Neural cell (in vitro differentiated cells): Measurements from ENCODE around the gene RIBC1. TPM values are rescaled to one million over a fixed set of nuclear protein-coding genes. Genes with fewer than 3 reads are reported as not detected.
"Not testable (repeated sequence)": the region's sequence is repeated elsewhere in the genome, so short reads cannot be mapped to it uniquely, and the experiment has no call there.

Experiments
- H2AFZ ChIP-seq: fragments of 200-600, 300-800 bp; sonication (generic), shearing (Covaris generic); 2 replicates; pipeline ENCODE4 v1.6.0; 2014; ENCODE audit warnings: low read depth, mild to moderate bottlenecking, antibody characterized with exemption, low read length, moderate library complexity
- H3F3A ChIP-seq: fragments of 200-600 bp; shearing (Covaris generic); 2 replicates; pipeline ENCODE4 v1.6.1; 2016; ENCODE audit warnings: mild to moderate bottlenecking, moderate library complexity, mixed read lengths, antibody characterized with exemption, low read length; ENCODE audit not compliant: insufficient read depth, poor library complexity, severe bottlenecking
- H3K27ac ChIP-seq: fragments of 200-600, 300-800 bp; sonication (generic), shearing (Covaris generic); 2 replicates; pipeline ENCODE4 v1.5.1; 2014; ENCODE audit warnings: mild to moderate bottlenecking, low read length, moderate library complexity
- H3K27me3 ChIP-seq: fragments of 300-800, 200-600 bp; sonication (generic), shearing (Covaris generic); 2 replicates; pipeline ENCODE4 v1.6.0; 2014; ENCODE audit warnings: mild to moderate bottlenecking, low read depth, low read length, moderate library complexity; ENCODE audit not compliant: insufficient read depth
- H3K36me3 ChIP-seq: fragments of 300-800, 200-600 bp; sonication (generic), shearing (Covaris generic); 2 replicates; pipeline ENCODE4 v1.5.1; 2014; ENCODE audit warnings: mild to moderate bottlenecking, antibody characterized with exemption, low read length, moderate library complexity; ENCODE audit not compliant: insufficient read depth
- H3K4me2 ChIP-seq: fragments of 300-800, 200-600 bp; sonication (generic), shearing (Covaris generic); 2 replicates; pipeline ENCODE4 v1.6.0; 2014; ENCODE audit warnings: mild to moderate bottlenecking, low read length
- H3K4me3 ChIP-seq: fragments of 300-800, 200-600 bp; sonication (generic), shearing (Covaris generic); 2 replicates; pipeline ENCODE4 v1.5.1; 2014; ENCODE audit warnings: mild to moderate bottlenecking, low read length, moderate library complexity
- H3K79me2 ChIP-seq: fragments of 200-600 bp; shearing (Covaris generic); replicated peaks from 2 replicates; pipeline ENCODE4 v1.6.0; 2014; ENCODE audit warnings: mild to moderate bottlenecking, low read length, moderate library complexity; ENCODE audit not compliant: insufficient read depth
- H3K9ac ChIP-seq: fragments of 300-800, 200-600 bp; sonication (generic), shearing (Covaris generic); 2 replicates; pipeline ENCODE4 v1.6.1; 2016; ENCODE audit warnings: mild to moderate bottlenecking, low read length, mixed read lengths
- H3K9me2 ChIP-seq: fragments of 200-600 bp; shearing (Covaris generic); 2 replicates; pipeline ENCODE4 v1.6.1; 2016; ENCODE audit warnings: mild to moderate bottlenecking, low read length, mixed read lengths; ENCODE audit not compliant: insufficient read depth
- H3K9me3 ChIP-seq: fragments of 200-600, 300-800 bp; sonication (generic), shearing (Covaris generic); 2 replicates; pipeline ENCODE4 v1.6.1; 2016; ENCODE audit warnings: mild to moderate bottlenecking, mixed run types, low read length, moderate library complexity, mixed read lengths
- H4K20me1 ChIP-seq: fragments of 200-600 bp; shearing (Covaris generic); 2 replicates; pipeline ENCODE4 v1.6.1; 2016; ENCODE audit warnings: mild to moderate bottlenecking, mixed run types; ENCODE audit not compliant: insufficient read depth
- EP300 ChIP-seq: fragments of 450-650 bp; conservative IDR thresholded peaks from 2 replicates; pipeline ENCODE4 v1.6.1; 2014; ENCODE audit warnings: antibody characterized with exemption, mild to moderate bottlenecking, moderate library complexity; ENCODE audit not compliant: poor library complexity, severe bottlenecking
- EZH2 ChIP-seq: fragments of 200-600, 300-800 bp; shearing (Covaris generic), sonication (generic); IDR thresholded peaks from 2 replicates; pipeline ENCODE4 v1.6.1; 2014; ENCODE audit warnings: antibody characterized with exemption, low read length, borderline replicate concordance, mild to moderate bottlenecking; ENCODE audit not compliant: insufficient read depth, poor library complexity, severe bottlenecking
- MXI1 ChIP-seq: fragments of 450-650 bp; conservative IDR thresholded peaks from 2 replicates; pipeline ENCODE4 v1.6.1; 2014; ENCODE audit warnings: antibody characterized with exemption, mild to moderate bottlenecking; ENCODE audit not compliant: poor library complexity, severe bottlenecking
- POLR2AphosphoS5 ChIP-seq: IDR thresholded peaks from 2 replicates; pipeline ENCODE4 v1.6.1; 2012
- RAD21 ChIP-seq: fragments of 450-650 bp; conservative IDR thresholded peaks from 2 replicates; pipeline ENCODE4 v1.6.1; 2014; ENCODE audit warnings: antibody characterized with exemption, mild to moderate bottlenecking, moderate library complexity
- SMC3 ChIP-seq: fragments of 450-650 bp; conservative IDR thresholded peaks from 2 replicates; pipeline ENCODE4 v1.6.1; 2014; ENCODE audit warnings: antibody characterized with exemption, mild to moderate bottlenecking, moderate library complexity; ENCODE audit not compliant: poor library complexity
- TAF1 ChIP-seq: IDR thresholded peaks from 2 replicates; pipeline ENCODE4 v1.6.1; 2012; ENCODE audit warnings: low read depth
- polyA plus RNA-seq: library from polyadenylated mRNA; depleted of rRNA; stranded (reverse); fragments of >200 nt; gene quantifications from 2 replicates; pipeline ENCODE4 v1.2.3, GENCODE V29; 2014
- TF ChIP-seq, protein P1 (sequence below): fragments of 450-650 bp; IDR thresholded peaks from 2 replicates; pipeline ENCODE4 v1.5.1; 2014; ENCODE audit warnings: antibody characterized with exemption, mild to moderate bottlenecking, moderate library complexity; ENCODE audit not compliant: poor library complexity, severe bottlenecking
- TF ChIP-seq, protein P2 (sequence below): IDR thresholded peaks from 2 replicates; pipeline ENCODE4 v1.6.1; 2012; ENCODE audit warnings: borderline replicate concordance

Gene RIBC1
- polyA plus RNA-seq, 1 donor from 2014 or later: 0.84 TPM

DNA sequence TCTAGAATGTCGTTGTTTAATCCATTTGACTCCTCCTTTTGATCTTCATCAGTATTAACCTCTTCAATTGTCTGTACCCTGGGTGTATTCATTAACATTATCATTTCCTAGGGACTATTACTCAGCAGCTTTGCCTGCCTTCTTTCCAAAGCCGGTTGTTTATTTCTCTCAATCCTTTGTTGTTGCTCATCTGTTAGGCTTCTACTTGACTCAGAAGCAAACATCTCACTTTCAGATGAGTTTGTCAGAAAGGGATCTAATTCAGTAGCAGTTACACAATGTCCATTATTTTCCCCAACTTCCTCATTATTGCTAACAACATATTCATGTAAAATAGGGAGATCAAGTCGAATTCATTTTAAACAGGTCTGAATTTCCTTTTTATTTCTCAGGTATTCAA is 33.6 kb downstream of the RIBC1 start:
- no peaks in the 10 kb centered on the region for H3F3A ChIP-seq
- no peak overlapping the region for H3K4me3 ChIP-seq
- no peaks in the 10 kb centered on the region for H3K79me2 ChIP-seq
- no peaks in the 10 kb centered on the region for H4K20me1 ChIP-seq
- TF ChIP-seq, protein P1, sequence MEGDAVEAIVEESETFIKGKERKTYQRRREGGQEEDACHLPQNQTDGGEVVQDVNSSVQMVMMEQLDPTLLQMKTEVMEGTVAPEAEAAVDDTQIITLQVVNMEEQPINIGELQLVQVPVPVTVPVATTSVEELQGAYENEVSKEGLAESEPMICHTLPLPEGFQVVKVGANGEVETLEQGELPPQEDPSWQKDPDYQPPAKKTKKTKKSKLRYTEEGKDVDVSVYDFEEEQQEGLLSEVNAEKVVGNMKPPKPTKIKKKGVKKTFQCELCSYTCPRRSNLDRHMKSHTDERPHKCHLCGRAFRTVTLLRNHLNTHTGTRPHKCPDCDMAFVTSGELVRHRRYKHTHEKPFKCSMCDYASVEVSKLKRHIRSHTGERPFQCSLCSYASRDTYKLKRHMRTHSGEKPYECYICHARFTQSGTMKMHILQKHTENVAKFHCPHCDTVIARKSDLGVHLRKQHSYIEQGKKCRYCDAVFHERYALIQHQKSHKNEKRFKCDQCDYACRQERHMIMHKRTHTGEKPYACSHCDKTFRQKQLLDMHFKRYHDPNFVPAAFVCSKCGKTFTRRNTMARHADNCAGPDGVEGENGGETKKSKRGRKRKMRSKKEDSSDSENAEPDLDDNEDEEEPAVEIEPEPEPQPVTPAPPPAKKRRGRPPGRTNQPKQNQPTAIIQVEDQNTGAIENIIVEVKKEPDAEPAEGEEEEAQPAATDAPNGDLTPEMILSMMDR: no peak
- TF ChIP-seq RAD21 (no peak), TAF1 (no peak), SMC3 (no peak), EP300 (no peak), MXI1 (no peak), POLR2AphosphoS5 (no peak), EZH2 (no peak)
- TF ChIP-seq, protein P2, sequence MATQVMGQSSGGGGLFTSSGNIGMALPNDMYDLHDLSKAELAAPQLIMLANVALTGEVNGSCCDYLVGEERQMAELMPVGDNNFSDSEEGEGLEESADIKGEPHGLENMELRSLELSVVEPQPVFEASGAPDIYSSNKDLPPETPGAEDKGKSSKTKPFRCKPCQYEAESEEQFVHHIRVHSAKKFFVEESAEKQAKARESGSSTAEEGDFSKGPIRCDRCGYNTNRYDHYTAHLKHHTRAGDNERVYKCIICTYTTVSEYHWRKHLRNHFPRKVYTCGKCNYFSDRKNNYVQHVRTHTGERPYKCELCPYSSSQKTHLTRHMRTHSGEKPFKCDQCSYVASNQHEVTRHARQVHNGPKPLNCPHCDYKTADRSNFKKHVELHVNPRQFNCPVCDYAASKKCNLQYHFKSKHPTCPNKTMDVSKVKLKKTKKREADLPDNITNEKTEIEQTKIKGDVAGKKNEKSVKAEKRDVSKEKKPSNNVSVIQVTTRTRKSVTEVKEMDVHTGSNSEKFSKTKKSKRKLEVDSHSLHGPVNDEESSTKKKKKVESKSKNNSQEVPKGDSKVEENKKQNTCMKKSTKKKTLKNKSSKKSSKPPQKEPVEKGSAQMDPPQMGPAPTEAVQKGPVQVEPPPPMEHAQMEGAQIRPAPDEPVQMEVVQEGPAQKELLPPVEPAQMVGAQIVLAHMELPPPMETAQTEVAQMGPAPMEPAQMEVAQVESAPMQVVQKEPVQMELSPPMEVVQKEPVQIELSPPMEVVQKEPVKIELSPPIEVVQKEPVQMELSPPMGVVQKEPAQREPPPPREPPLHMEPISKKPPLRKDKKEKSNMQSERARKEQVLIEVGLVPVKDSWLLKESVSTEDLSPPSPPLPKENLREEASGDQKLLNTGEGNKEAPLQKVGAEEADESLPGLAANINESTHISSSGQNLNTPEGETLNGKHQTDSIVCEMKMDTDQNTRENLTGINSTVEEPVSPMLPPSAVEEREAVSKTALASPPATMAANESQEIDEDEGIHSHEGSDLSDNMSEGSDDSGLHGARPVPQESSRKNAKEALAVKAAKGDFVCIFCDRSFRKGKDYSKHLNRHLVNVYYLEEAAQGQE: no peak
- no peaks in the 10 kb centered on the region for H3K9me2 ChIP-seq
- H3K36me3 ChIP-seq: no peaks in the 10 kb centered on the region
- H3K4me2 ChIP-seq: no peak overlapping the region
- H3K9ac ChIP-seq: no peak overlapping the region
- H3K27me3 ChIP-seq: no peaks in the 10 kb centered on the region
- no peak overlapping the region for H3K27ac ChIP-seq
- no peak overlapping the region for H2AFZ ChIP-seq
- no peaks in the 10 kb centered on the region for H3K9me3 ChIP-seq

DNA sequence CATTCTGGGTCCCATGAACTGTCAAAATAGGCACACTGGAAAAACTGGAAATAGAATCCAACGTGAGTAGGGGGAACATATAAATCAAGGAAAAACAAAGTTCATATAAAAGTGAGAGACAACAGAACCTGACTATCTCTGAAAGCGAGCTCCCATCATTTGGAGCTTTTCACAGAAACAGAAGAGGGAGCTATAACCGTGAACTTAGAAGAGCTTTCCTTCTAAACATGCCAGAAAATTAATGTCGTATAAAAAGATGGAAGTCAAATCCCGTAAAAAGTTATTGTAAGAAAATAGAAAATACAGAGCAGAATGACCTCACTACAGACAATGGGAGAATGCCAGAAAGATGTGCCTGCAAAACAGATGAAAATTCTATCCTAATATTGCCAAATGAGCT is 35.4 kb downstream of the RIBC1 start:
- no peaks in the 10 kb centered on the region for H3F3A ChIP-seq
- H3K4me3 ChIP-seq: no peak overlapping the region
- no peak overlapping the region for H3K9ac ChIP-seq
- H3K27me3 ChIP-seq: no peaks in the 10 kb centered on the region
- H3K4me2 ChIP-seq: no peak overlapping the region
- no peaks in the 10 kb centered on the region for H4K20me1 ChIP-seq
- no peak overlapping the region for H2AFZ ChIP-seq
- no peaks in the 10 kb centered on the region for H3K36me3 ChIP-seq
- no peak overlapping the region for H3K27ac ChIP-seq
- H3K9me3 ChIP-seq: no peaks in the 10 kb centered on the region
- no peaks in the 10 kb centered on the region for H3K79me2 ChIP-seq
- H3K9me2 ChIP-seq: no peaks in the 10 kb centered on the region
- TF ChIP-seq SMC3 (no peak), EZH2 (no peak), TAF1 (no peak), EP300 (no peak), POLR2AphosphoS5 (no peak), MXI1 (no peak), RAD21 (no peak)
- TF ChIP-seq, protein P2: no peak
- TF ChIP-seq, protein P1: no peak

DNA sequence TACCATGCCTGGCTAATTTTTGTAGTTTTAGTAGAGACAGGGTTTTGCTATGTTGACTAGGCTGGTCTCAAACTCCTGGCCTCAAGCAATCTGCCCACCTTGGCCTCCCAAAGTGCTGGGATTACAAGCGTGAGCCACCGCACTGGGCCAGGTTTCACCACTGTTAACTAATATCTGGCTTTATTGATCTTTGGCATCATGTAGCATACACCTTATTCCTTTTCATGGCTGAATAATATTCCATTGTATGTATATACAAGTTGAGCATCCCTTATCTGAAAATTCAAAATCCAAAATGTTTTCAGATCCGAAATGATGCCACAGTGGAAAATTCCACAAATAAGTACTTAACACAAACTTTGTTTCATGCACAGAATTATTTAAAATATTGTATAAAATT is 46.0 kb downstream of the RIBC1 start:
- not testable (repeated sequence) for H3K4me3 ChIP-seq, H3K9ac ChIP-seq, H3K9me3 ChIP-seq, H3K27me3 ChIP-seq, H3K4me2 ChIP-seq, H4K20me1 ChIP-seq, H3K36me3 ChIP-seq, H3K27ac ChIP-seq, H2AFZ ChIP-seq, H3K79me2 ChIP-seq, H3F3A ChIP-seq, H3K9me2 ChIP-seq
